GM19043 (cell line): ENCODE results near the gene PLEK.
"Not testable (repeated sequence)": the region's sequence is repeated elsewhere in the genome, so short reads cannot be mapped to it uniquely, and the experiment has no call there.

Experiments
- ATAC-seq: cut with Tn5 transposase; IDR thresholded peaks from one replicate; pipeline ENCODE4 v1.9.1; 2021; ENCODE audit warnings: low read depth; ENCODE audit not compliant: unreplicated experiment

Gene PLEK, protein sequence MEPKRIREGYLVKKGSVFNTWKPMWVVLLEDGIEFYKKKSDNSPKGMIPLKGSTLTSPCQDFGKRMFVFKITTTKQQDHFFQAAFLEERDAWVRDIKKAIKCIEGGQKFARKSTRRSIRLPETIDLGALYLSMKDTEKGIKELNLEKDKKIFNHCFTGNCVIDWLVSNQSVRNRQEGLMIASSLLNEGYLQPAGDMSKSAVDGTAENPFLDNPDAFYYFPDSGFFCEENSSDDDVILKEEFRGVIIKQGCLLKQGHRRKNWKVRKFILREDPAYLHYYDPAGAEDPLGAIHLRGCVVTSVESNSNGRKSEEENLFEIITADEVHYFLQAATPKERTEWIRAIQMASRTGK

GRCh38 chr2:68365087-68365486, at the start of gene PLEK:
TSS of gene PLEK (plus strand) at chr2:68365282. CDS start at chr2:68365352, 70 bp downstream.
- peak; percentile 54 for ATAC-seq

DNA sequence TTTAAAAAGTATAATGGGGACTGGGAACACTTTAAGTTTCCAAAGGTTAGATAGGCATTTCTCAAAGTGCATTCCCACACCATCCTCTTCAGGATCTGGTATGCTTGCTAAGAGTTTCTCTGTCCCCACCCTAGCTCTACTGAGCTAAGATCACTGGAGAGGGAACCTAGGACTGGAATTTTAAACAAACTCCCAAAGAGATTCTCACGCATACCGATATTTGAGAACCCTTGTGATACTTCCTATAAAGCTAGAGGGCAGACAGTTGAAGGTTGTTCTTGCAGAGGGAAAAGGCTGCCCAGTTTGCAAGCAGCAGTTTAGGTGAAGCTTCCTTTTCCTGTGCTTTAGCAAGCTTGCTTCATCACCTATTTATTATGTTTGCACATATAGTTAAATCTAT, 49.0 kb upstream of the PLEK start:
- no peak for ATAC-seq

DNA sequence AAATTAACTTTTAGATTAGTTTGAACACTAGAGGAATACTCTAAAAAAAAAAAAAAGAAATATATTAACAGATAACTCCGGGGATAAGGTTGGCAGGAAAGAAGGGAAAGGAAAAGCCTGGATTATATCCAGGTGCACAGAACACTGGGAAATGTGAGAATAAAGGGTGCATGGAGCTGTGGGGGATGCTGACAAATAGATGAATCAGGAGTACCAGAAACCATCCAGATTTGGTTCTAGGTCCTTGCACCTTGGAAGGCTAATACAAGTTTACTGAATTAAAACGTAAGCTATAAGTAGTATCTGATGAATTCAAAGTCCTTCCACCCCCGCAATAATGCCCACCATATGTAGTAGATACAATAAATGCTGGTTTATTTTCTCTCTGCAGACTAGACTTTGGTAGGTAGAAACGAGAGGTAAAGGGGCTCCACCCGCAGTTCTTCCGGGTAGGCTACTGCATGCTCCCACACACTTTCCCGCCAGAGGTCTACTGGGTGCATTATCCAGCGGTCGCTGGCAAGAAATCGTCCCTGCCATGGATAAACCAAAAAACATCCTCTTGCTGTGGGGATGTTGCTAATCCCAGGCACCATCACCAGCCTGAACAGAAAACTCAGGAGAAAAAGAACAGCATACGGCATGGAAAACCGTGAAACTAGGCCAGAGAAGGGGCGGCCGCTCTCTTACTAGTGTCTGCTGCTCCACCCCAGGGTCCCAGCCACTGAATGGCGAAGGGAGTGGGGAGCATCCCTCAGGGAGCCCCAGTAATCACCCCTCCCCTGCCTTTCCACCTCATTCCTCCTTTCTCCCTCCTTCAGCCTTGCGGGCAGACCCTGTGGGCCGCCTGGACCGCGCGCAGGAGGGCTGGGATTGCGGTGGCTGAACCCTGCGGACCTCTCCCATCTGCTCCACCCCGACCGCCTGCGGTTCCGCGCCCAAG, 46.8 kb upstream of the PLEK start:
- no peak for ATAC-seq

DNA sequence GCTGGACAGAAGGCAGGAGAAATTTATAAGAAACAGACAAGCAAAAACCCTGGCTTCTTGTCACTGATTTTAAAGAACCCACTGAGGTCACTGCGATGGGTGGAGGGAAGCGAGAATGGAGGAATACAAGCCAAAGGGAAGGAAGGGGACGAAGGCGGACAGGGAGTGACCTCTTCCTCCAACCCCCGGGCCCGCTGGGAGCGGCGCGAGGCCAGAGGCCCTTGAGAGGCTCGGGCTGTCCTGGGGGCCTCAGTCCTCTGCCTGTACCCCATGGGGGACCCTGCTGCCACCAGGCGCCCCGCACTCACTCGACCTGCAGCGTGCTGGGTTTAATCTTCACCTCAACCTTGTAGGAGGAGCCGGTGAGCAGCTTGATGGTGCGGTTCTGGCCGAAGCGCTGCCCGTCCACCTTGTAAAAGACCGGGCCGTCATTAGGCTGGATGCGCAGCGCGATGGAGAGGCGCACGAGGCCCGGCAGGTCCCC, 46.1 kb upstream of the PLEK start:
- ATAC-seq: no peak

- ATAC-seq: no peak
These were observed 45.5 kb upstream of the PLEK start, which contains the start of gene CNRIP1 for GRCh38 chr2:68319398-68320117. TSS of gene CNRIP1 (minus strand) at chr2:68319949. CDS start at chr2:68319400, 549 bp downstream.

- no peak for ATAC-seq
These were observed 44.9 kb upstream of the PLEK start for GRCh38 chr2:68320118-68320641.

- no peak for ATAC-seq
These were observed 40.0 kb upstream of the PLEK start for GRCh38 chr2:68325056-68325455.

DNA sequence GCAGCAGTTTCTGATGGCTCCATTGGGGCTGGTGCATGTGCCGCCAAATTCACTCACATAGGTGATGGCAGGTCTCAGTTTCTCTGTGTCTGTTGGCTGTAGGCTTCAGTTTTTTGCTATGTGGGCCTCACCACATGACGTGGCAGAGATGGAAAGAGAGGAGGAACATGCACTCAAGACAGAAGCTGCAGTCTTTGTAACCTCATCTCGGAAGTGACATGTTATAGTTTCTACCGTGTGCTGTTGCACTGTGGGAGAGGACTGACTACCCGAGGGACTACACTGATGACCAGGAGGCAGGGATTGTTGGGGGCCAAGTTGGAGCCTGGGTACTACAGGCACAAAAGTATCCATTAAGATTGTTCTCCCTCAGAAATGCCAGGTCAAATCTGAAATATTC, 36.2 kb upstream of the PLEK start:
- ATAC-seq: no peak

DNA sequence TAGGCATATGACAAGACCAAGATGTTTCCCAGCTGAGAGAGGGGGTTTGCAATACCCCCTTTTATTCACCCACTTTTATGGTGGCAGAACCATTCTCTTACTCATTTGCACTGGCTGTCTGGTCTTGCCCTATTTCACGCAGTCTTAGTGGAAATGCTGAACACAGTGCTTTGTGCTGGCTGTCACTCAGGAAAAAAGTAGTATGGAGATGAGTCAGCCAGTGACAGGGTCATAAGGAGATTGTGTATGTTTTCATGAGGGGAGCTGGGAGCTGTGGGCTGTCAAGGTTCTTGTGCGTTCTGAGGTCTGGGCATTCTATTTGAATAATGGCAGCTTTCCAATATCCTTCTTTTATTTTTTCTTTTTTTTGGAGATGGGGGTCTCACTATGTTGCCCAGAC, 34.4 kb upstream of the PLEK start:
- ATAC-seq: no peak

- no peak for ATAC-seq
These were observed 32.1 kb upstream of the PLEK start for GRCh38 chr2:68333009-68333408.

GRCh38 chr2:68333931-68334330, 31.2 kb upstream of the PLEK start:
- ATAC-seq: no peak

DNA sequence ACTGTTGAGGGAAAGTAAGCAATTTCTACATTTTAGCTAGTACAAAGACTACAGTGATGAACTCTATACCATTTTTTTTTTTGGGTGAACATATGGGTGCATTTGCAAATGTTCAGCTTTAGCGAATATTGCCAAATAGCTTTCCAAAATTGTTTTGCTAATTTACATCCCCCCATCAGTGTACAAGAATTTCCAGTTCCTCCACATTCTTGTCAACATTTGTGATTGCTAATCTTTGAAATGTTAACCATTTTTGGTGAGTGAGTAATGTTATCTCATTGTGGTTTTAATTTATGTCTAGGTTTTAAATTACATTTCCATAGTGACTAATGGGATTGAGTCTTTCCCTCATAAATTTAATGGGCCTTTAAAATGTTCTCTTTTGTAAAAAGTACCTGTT, 28.9 kb upstream of the PLEK start:
- ATAC-seq: no peak

GRCh38 chr2:68340226-68341061, 24.6 kb upstream of the PLEK start:
- no peak for ATAC-seq

GRCh38 chr2:68341062-68341329, 24.1 kb upstream of the PLEK start:
- no peak for ATAC-seq

- ATAC-seq: no peak
These were observed 23.5 kb upstream of the PLEK start for GRCh38 chr2:68341583-68341982.

DNA sequence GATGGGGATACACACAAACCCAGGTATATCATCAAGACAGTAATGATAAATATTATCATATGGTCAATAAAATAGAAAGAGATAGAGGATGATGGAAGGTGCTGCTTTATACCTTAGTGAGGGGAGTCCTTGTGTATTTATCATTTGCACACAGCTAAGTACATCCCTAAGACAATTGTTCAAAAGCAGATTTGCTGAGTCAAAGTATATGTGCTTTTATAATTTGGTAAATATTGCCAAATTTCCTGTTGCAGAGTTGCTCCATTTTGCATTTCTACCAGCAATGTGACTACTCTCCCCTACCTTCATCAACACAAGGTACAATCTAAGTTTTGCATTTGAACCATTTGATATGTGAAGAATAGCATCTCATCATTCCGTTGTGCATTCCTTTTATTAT, 22.6 kb upstream of the PLEK start:
- ATAC-seq: no peak

DNA sequence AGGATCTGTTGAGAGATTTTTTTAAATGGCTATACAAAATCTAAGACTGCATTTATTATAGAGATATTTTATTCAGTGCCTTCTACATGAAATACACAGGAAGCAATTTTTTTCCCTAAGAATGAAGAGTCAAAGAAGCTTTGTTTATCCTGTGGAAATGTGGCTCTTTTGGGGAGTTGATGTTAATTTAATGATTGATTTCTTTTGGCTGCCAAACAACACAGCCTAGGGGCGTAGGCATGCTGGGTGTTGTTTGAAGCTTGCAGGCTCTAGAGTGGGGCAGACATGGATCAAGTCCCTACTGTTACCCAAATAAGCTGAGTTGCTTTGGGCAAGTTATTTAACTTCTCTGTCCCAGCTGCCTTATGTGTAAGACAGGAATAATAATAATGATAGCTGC, 21.1 kb upstream of the PLEK start:
- no peak for ATAC-seq

DNA sequence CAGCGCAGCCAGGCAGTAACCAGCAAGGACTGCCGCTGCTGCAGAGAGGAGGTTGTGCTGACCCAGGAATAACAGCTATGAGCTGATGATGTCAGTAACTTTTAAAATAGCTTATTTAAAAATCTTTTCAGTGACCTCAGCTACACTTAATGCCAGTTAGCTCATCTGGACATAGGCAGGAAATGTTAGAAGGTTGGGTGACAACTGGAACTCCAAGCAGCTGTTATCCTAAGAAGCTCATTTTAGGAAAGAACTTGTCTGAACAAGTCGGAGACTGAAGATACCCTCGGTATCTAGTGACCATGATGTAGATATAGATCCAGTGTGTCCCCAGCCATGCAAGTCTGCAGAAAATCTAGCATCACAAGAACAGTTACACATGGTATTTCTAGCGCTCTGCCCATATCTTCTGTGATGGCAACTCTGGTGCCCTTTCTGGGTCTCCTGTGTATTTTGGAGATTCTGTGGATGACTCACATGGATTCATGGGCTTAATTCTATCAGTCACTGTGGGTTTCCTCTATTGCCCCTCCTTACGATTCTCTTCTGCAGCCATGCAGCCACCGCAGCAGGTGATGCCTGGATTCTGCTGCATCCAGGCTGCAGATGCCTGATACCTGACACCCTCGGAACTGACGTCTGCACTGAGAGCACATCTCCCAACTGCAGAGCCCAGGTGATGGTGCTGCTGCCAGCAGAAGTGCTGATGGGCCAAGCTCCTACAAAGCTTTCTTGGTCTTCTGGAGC, 19.8 kb upstream of the PLEK start:
- no peak for ATAC-seq

- not testable (repeated sequence) for ATAC-seq
These were observed 16.0 kb upstream of the PLEK start for GRCh38 chr2:68349091-68349490.
